ENCODE results near the gene ATG4A.
A peak's percentile ranks its signal among the peaks of the same experiment; 100 is the strongest.

The ATG4A gene

GRCh38 chrX:108081110-108081509 is 10.5 kb upstream of the ATG4A start:
- Histone ChIP-seq H3K4me1 (ENCODE audit: control insufficient read depth, insufficient read depth, low read length) (no peaks in the 10 kb centered on the region), H3K4me3 (ENCODE audit: low read length) (no peak overlapping the region), H3K9me3 (ENCODE audit: control insufficient read depth, low read length) (no peaks in the 10 kb centered on the region), H3K9ac (ENCODE audit: low read length) (no peak overlapping the region), H3K27me3 (ENCODE audit: control insufficient read depth, insufficient read depth, low read length) (no peaks in the 10 kb centered on the region), H3K36me3 (ENCODE audit: control insufficient read depth, insufficient read depth, low read length) (no peaks in the 10 kb centered on the region)

- Histone ChIP-seq H3K9me3 (ENCODE audit: control insufficient read depth, low read length) (no peaks in the 10 kb centered on the region), H3K4me1 (ENCODE audit: control insufficient read depth, insufficient read depth, low read length) (no peaks in the 10 kb centered on the region), H3K36me3 (ENCODE audit: control insufficient read depth, insufficient read depth, low read length) (no peaks in the 10 kb centered on the region), H3K9ac (ENCODE audit: low read length) (no peak overlapping the region), H3K4me3 (ENCODE audit: low read length) (no peak overlapping the region), H3K27me3 (ENCODE audit: control insufficient read depth, insufficient read depth, low read length) (no peaks in the 10 kb centered on the region)
These were observed 3.8 kb upstream of the ATG4A start for GRCh38 chrX:108087792-108088191.

- no peaks in the 10 kb centered on the region for H3K4me1 ChIP-seq (ENCODE audit: control insufficient read depth, insufficient read depth, low read length)
- H3K4me3 ChIP-seq (ENCODE audit: low read length) = no peak overlapping the region
- no peak overlapping the region for H3K9ac ChIP-seq (ENCODE audit: low read length)
- H3K36me3 ChIP-seq (ENCODE audit: control insufficient read depth, insufficient read depth, low read length) = no peaks in the 10 kb centered on the region
- no peaks in the 10 kb centered on the region for H3K27me3 ChIP-seq (ENCODE audit: control insufficient read depth, insufficient read depth, low read length)
- no peaks in the 10 kb centered on the region for H3K9me3 ChIP-seq (ENCODE audit: control insufficient read depth, low read length)
These were observed 3.1 kb upstream of the ATG4A start for GRCh38 chrX:108088511-108088910.

- no peaks in the 10 kb centered on the region for H3K9me3 ChIP-seq (ENCODE audit: control insufficient read depth, low read length)
- H3K27me3 ChIP-seq (ENCODE audit: control insufficient read depth, insufficient read depth, low read length) = no peaks in the 10 kb centered on the region
- H3K4me1 ChIP-seq (ENCODE audit: control insufficient read depth, insufficient read depth, low read length) = no peaks in the 10 kb centered on the region
- peak overlapping the region; percentile 84 for H3K9ac ChIP-seq (ENCODE audit: low read length)
- H3K36me3 ChIP-seq (ENCODE audit: control insufficient read depth, insufficient read depth, low read length) = no peaks in the 10 kb centered on the region
- peak overlapping the region; percentile 60 for H3K4me3 ChIP-seq (ENCODE audit: low read length)
These were observed 901 bp upstream of the ATG4A start for GRCh38 chrX:108090491-108091263.

GRCh38 chrX:108091878-108092291 is 307 bp downstream of the ATG4A start:
- Histone ChIP-seq H3K36me3 (ENCODE audit: control insufficient read depth, insufficient read depth, low read length) (no peaks in the 10 kb centered on the region), H3K27me3 (ENCODE audit: control insufficient read depth, insufficient read depth, low read length) (no peaks in the 10 kb centered on the region), H3K9me3 (ENCODE audit: control insufficient read depth, low read length) (no peaks in the 10 kb centered on the region), H3K4me1 (ENCODE audit: control insufficient read depth, insufficient read depth, low read length) (no peaks in the 10 kb centered on the region), H3K4me3 (ENCODE audit: low read length) (peak overlapping the region; percentile 92), H3K9ac (ENCODE audit: low read length) (peak overlapping the region; percentile 69)

GRCh38 chrX:108097380-108097779 is 5.8 kb downstream of the ATG4A start:
- no peaks in the 10 kb centered on the region for H3K9me3 ChIP-seq (ENCODE audit: control insufficient read depth, low read length)
- H3K4me1 ChIP-seq (ENCODE audit: control insufficient read depth, insufficient read depth, low read length) = no peaks in the 10 kb centered on the region
- H3K36me3 ChIP-seq (ENCODE audit: control insufficient read depth, insufficient read depth, low read length) = no peaks in the 10 kb centered on the region
- no peak overlapping the region for H3K9ac ChIP-seq (ENCODE audit: low read length)
- H3K4me3 ChIP-seq (ENCODE audit: low read length) = no peak overlapping the region
- H3K27me3 ChIP-seq (ENCODE audit: control insufficient read depth, insufficient read depth, low read length) = no peaks in the 10 kb centered on the region

GRCh38 chrX:108105473-108105872 is 13.9 kb downstream of the ATG4A start:
- no peak overlapping the region for H3K9ac ChIP-seq (ENCODE audit: low read length)
- H3K4me3 ChIP-seq (ENCODE audit: low read length) = no peak overlapping the region
- no peaks in the 10 kb centered on the region for H3K4me1 ChIP-seq (ENCODE audit: control insufficient read depth, insufficient read depth, low read length)
- H3K36me3 ChIP-seq (ENCODE audit: control insufficient read depth, insufficient read depth, low read length) = no peaks in the 10 kb centered on the region
- H3K9me3 ChIP-seq (ENCODE audit: control insufficient read depth, low read length) = no peaks in the 10 kb centered on the region
- H3K27me3 ChIP-seq (ENCODE audit: control insufficient read depth, insufficient read depth, low read length) = no peaks in the 10 kb centered on the region

- no peaks in the 10 kb centered on the region for H3K4me1 ChIP-seq (ENCODE audit: control insufficient read depth, insufficient read depth, low read length)
- no peak overlapping the region for H3K9ac ChIP-seq (ENCODE audit: low read length)
- no peaks in the 10 kb centered on the region for H3K27me3 ChIP-seq (ENCODE audit: control insufficient read depth, insufficient read depth, low read length)
- no peak overlapping the region for H3K4me3 ChIP-seq (ENCODE audit: low read length)
- H3K9me3 ChIP-seq (ENCODE audit: control insufficient read depth, low read length) = no peaks in the 10 kb centered on the region
- no peaks in the 10 kb centered on the region for H3K36me3 ChIP-seq (ENCODE audit: control insufficient read depth, insufficient read depth, low read length)
These were observed 23.0 kb downstream of the ATG4A start for GRCh38 chrX:108114541-108114940.

- Histone ChIP-seq H3K36me3 (ENCODE audit: control insufficient read depth, insufficient read depth, low read length) (no peaks in the 10 kb centered on the region), H3K9ac (ENCODE audit: low read length) (no peak overlapping the region), H3K27me3 (ENCODE audit: control insufficient read depth, insufficient read depth, low read length) (no peaks in the 10 kb centered on the region), H3K9me3 (ENCODE audit: control insufficient read depth, low read length) (no peaks in the 10 kb centered on the region), H3K4me3 (ENCODE audit: low read length) (no peak overlapping the region), H3K4me1 (ENCODE audit: control insufficient read depth, insufficient read depth, low read length) (peaks cover 8% of the 10 kb centered on the region)
These were observed 26.4 kb downstream of the ATG4A start for GRCh38 chrX:108117988-108118387.

- Histone ChIP-seq H3K9me3 (ENCODE audit: control insufficient read depth, low read length) (no peaks in the 10 kb centered on the region), H3K4me1 (ENCODE audit: control insufficient read depth, insufficient read depth, low read length) (peaks cover 8% of the 10 kb centered on the region), H3K36me3 (ENCODE audit: control insufficient read depth, insufficient read depth, low read length) (no peaks in the 10 kb centered on the region), H3K9ac (ENCODE audit: low read length) (no peak overlapping the region), H3K27me3 (ENCODE audit: control insufficient read depth, insufficient read depth, low read length) (no peaks in the 10 kb centered on the region), H3K4me3 (ENCODE audit: low read length) (no peak overlapping the region)
These were observed 29.7 kb downstream of the ATG4A start for GRCh38 chrX:108121291-108121690.

GRCh38 chrX:108122748-108123147 is 31.2 kb downstream of the ATG4A start:
- Histone ChIP-seq H3K4me3 (ENCODE audit: low read length) (no peak overlapping the region), H3K4me1 (ENCODE audit: control insufficient read depth, insufficient read depth, low read length) (peaks cover 8% of the 10 kb centered on the region), H3K27me3 (ENCODE audit: control insufficient read depth, insufficient read depth, low read length) (no peaks in the 10 kb centered on the region), H3K9me3 (ENCODE audit: control insufficient read depth, low read length) (no peaks in the 10 kb centered on the region), H3K36me3 (ENCODE audit: control insufficient read depth, insufficient read depth, low read length) (no peaks in the 10 kb centered on the region), H3K9ac (ENCODE audit: low read length) (no peak overlapping the region)

GRCh38 chrX:108123591-108124366 is 32.2 kb downstream of the ATG4A start:
- H3K9ac ChIP-seq (ENCODE audit: low read length) = no peak overlapping the region
- peaks cover 8% of the 10 kb centered on the region for H3K4me1 ChIP-seq (ENCODE audit: control insufficient read depth, insufficient read depth, low read length)
- H3K4me3 ChIP-seq (ENCODE audit: low read length) = no peak overlapping the region
- no peaks in the 10 kb centered on the region for H3K36me3 ChIP-seq (ENCODE audit: control insufficient read depth, insufficient read depth, low read length)
- H3K9me3 ChIP-seq (ENCODE audit: control insufficient read depth, low read length) = no peaks in the 10 kb centered on the region
- H3K27me3 ChIP-seq (ENCODE audit: control insufficient read depth, insufficient read depth, low read length) = no peaks in the 10 kb centered on the region
